Left ventricle myocardium inferior (tissue), 1 donor: ENCODE measurements around the gene ACTR5. TPM values are rescaled to one million over a fixed set of nuclear protein-coding genes. Genes with fewer than 3 reads are reported as not detected.
"Not testable (repeated sequence)": the region's sequence is repeated elsewhere in the genome, so short reads cannot be mapped to it uniquely, and the experiment has no call there.

Experiments
- DNase-seq: peaks from one replicate; pipeline ENCODE4 v3.0.0-alpha.2; 2020
- H3K27ac ChIP-seq: fragments of 200-600 bp; replicated peaks from 2 replicates; pipeline ENCODE4 v1.8.0; 2021
- H3K27me3 ChIP-seq: fragments of 200-600 bp; 2 replicates; pipeline ENCODE4 v1.8.0; 2021; ENCODE audit warnings: low read depth
- H3K36me3 ChIP-seq: fragments of 200-600 bp; 2 replicates; pipeline ENCODE4 v1.8.0; 2021
- H3K4me1 ChIP-seq: fragments of 200-600 bp; 2 replicates; pipeline ENCODE4 v1.8.0; 2021
- H3K4me3 ChIP-seq: fragments of 200-600 bp; 2 replicates; pipeline ENCODE4 v1.8.0; 2021; ENCODE audit warnings: mild to moderate bottlenecking, moderate library complexity
- H3K9me3 ChIP-seq: fragments of 200-600 bp; replicated peaks from 2 replicates; pipeline ENCODE4 v1.8.0; 2021
- CTCF ChIP-seq: fragments of 200-600 bp; IDR thresholded peaks from 2 replicates; pipeline ENCODE4 v1.8.0; 2021; ENCODE audit warnings: antibody characterized with exemption, mild to moderate bottlenecking, borderline replicate concordance
- intact Hi-C: fragments of 100-400 bp; cut with micrococcal nuclease; formaldehyde crosslinking; loops from one replicate; pipeline ENCODE4 v1.11.0; 2022
- total RNA-seq: library from RNA; stranded (reverse); fragmentation: NEBNext Ultra II Directional; extraction: Animal tissue kit (Norgen Biotek cat#: 25700); gene quantifications from one replicate; pipeline ENCODE4 v1.2.1, GENCODE V29; 2021
- donor health status: DM: no; HTN: yes; CAD: no; lungs with severe emphysema.

ACTR5 gene
- total RNA-seq, 1 donor from 2014 or later, result 3.1 TPM

GRCh38 chr20:38787870-38788269 is 39.6 kb downstream of the ACTR5 start:
- H3K27ac ChIP-seq, result no peak overlapping the region
- DNase-seq, result no peak
- H3K4me1 ChIP-seq, result no peaks in the 10 kb centered on the region
- no peaks in the 10 kb centered on the region for H3K36me3 ChIP-seq
- H3K27me3 ChIP-seq, result no peaks in the 10 kb centered on the region
- TF ChIP-seq CTCF, result no peak
- H3K4me3 ChIP-seq, result no peak overlapping the region
- H3K9me3 ChIP-seq, result peaks cover 8% of the 10 kb centered on the region
- intact Hi-C loops, result no loop called here

GRCh38 chr20:38789503-38790199 is 41.4 kb downstream of the ACTR5 start:
- Histone ChIP-seq H3K4me3 (no peak overlapping the region), H3K4me1 (no peaks in the 10 kb centered on the region), H3K36me3 (no peaks in the 10 kb centered on the region), H3K27ac (no peak overlapping the region), H3K27me3 (no peaks in the 10 kb centered on the region), H3K9me3 (peaks cover 8% of the 10 kb centered on the region)
- no peak for TF ChIP-seq CTCF
- intact Hi-C loops, result no loop called here
- DNase-seq, result no peak

- peaks cover 8% of the 10 kb centered on the region for H3K9me3 ChIP-seq
- no peaks in the 10 kb centered on the region for H3K36me3 ChIP-seq
- TF ChIP-seq CTCF, result peak; percentile 86
- H3K4me3 ChIP-seq, result no peak overlapping the region
- no peak for DNase-seq
- H3K4me1 ChIP-seq, result no peaks in the 10 kb centered on the region
- H3K27me3 ChIP-seq, result no peaks in the 10 kb centered on the region
- H3K27ac ChIP-seq, result no peak overlapping the region
- intact Hi-C loops, result no loop called here
Measured at GRCh38 chr20:38790200-38791053, 42.2 kb downstream of the ACTR5 start.

DNA sequence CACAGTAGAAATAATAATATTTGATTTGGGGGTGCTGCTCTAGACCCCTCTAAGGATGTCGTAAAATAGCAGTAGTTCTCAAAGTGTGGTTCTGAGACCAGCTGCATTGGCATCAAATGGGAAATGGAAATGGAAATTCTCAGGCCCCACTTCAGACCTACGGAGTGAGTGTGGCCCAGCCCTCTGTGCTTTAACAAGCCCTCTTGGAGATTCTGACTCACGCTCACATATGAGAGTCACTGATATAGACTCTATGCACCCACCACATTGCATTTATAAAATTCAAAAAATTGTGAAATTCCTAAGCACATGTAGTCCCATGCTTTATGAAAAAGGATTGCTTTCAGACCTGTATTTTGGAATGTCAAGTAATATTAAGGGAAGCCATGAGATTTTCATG is 43.0 kb downstream of the ACTR5 start:
- Histone ChIP-seq H3K27ac (no peak overlapping the region), H3K9me3 (peaks cover 8% of the 10 kb centered on the region), H3K4me3 (no peak overlapping the region), H3K4me1 (no peaks in the 10 kb centered on the region), H3K36me3 (no peaks in the 10 kb centered on the region), H3K27me3 (peaks cover 5% of the 10 kb centered on the region)
- TF ChIP-seq CTCF, result no peak
- DNase-seq, result no peak
- intact Hi-C loops, result no loop called here

DNA sequence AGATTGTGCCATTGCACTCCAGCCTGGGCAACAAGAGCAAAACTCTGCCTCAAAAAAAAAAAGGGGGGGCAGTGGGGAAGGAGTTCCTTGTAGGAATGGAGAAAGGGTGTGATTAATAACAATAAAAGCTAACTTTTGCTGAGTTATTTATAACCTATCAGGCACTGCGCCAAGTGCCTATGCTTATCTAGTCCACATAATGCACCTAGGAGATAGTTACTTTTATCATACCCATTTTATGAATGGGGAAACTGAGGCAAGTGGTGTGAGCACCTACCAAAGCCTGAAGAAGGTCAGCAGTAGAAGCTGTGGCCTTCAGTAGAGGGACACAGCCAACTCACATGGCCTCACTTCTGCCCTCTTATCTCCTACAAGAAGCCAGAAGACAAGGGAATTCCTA is 43.7 kb downstream of the ACTR5 start:
- Histone ChIP-seq H3K27me3 (peaks cover 9% of the 10 kb centered on the region), H3K4me1 (no peaks in the 10 kb centered on the region), H3K27ac (no peak overlapping the region), H3K9me3 (peaks cover 8% of the 10 kb centered on the region), H3K4me3 (no peak overlapping the region), H3K36me3 (no peaks in the 10 kb centered on the region)
- intact Hi-C loops, result no loop called here
- no peak for TF ChIP-seq CTCF
- no peak for DNase-seq

DNA sequence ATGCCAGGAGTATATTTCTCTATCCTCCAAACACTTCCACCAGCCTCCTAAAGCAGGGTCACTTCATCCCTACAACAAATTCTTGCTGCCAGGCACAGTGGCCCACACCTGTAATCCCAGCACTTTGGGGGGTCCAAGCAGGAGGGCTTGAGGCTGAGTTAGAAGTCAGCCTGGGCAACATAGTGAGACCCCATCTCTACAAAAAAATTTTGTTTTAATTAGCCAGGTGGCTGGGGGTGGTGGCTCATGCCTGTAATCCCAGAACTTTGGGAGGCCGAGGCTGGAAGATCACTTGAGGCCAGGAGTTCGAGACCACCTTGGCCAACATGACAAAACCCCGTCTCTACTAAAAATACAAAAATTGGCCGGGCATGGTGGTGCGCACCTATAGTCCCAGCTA is 45.8 kb downstream of the ACTR5 start:
- H3K4me1 ChIP-seq, H3K27me3 ChIP-seq, DNase-seq, H3K9me3 ChIP-seq, intact Hi-C loops, H3K27ac ChIP-seq, H3K4me3 ChIP-seq, H3K36me3 ChIP-seq: not testable (repeated sequence)
